Measurements from ENCODE around the gene DCAF8. TPM values are rescaled to one million over a fixed set of nuclear protein-coding genes. Genes with fewer than 3 reads are reported as not detected.

DCAF8 gene
- total RNA-seq, 1 experiment from 2014 or later, result 98.1 TPM

DNA sequence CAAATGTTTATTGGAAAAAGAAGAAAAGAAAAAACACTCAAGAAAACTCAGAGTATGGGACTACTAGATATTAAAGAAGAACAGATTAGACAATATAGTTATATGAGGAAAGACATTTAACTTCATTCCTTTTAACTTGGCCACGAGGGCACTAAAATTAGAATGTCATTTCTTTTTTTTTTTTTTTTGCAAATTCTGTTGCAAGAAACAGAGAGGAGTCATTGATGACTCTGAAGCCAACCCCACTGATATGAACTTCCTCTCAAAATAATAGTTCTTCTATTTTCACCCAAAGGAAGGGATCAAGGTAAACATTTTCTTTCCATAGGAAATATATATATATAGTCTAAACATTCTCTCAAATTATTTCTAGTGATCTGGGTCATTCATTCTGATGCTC lies 47.2 kb upstream of the DCAF8 start (continued):
- TF ChIP-seq ELF1 (IDR thresholded peaks at IDR 0.05; ENCODE audit: borderline replicate concordance, low read depth), result no peak
- TF ChIP-seq CBX3 (IDR thresholded peaks at IDR 0.05; ENCODE audit: low read depth), result no peak

DNA sequence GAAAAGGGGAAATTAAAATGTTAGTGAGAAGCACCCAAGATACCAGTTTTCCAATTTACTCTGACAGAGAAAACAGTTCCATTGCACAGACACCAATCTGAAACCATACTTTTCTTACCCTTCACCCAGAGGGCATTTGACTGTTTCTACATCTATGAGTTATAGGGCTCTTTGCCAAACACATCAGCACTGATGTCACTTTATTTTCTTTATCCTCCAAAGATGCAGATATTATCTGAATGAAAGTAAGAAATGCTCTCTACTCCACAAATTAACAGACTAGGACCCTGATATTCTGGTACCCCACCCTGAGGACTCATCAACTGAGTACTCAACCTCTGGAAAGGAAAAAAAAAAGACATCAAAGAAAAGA lies 46.8 kb upstream of the DCAF8 start:
- DNase-seq (ENCODE audit: low read depth, low spot score) (no peak), ATAC-seq (no peak)
- H3K9me3 ChIP-seq (ENCODE audit: control insufficient read depth in 1 of 2, insufficient read depth in 1 of 2, low read depth in 1 of 2, low read length in 2 of 2), result no peaks in the 10 kb centered on the region
- intact Hi-C loops (cut with micrococcal nuclease), result no loop called here
- no peak overlapping the region for H2AFZ ChIP-seq (ENCODE audit: low read depth, low read length, poor library complexity, severe bottlenecking)
- peaks cover 45 to 77% of the 10 kb centered on the region in 2 experiments for H3K36me3 ChIP-seq (ENCODE audit: control insufficient read depth in 1 of 2, insufficient read depth in 2 of 2, low read length in 2 of 2)
- POLR2A ChIA-PET, result no interaction called here
- H4K20me1 ChIP-seq (ENCODE audit: insufficient read depth), result no peaks in the 10 kb centered on the region
- CTCF ChIA-PET, result no interaction called here
- TF ChIP-seq ELF1 (IDR thresholded peaks at IDR 0.05; ENCODE audit: borderline replicate concordance, low read depth) (no peak), SIN3A (IDR thresholded peaks at IDR 0.05; ENCODE audit: low read depth) (no peak), RAD21 (IDR thresholded peaks at IDR 0.05; ENCODE audit: low read depth) (no peak)
- H3K9me2 ChIP-seq (ENCODE audit: insufficient read depth), result no peaks in the 10 kb centered on the region
- H3K4me1 ChIP-seq (ENCODE audit: control insufficient read depth in 1 of 2, insufficient read depth in 2 of 2, low read length in 2 of 2), result no peaks in the 10 kb centered on the region
- H3K4me3 ChIP-seq (replicated peaks in 1 of 2; ENCODE audit: low read depth in 1 of 2, low read length in 2 of 2), result no peak overlapping the region
- no peak overlapping the region for H3K9ac ChIP-seq (ENCODE audit: low read length)
- H3K27ac ChIP-seq (ENCODE audit: low read depth, low read length), result no peak overlapping the region
- no TSS peak for BruUV-seq (replicated peaks)
- RAD21 ChIA-PET (ENCODE audit: low non-redundant PET in 1 of 2, low total read pairs in 2 of 2, uncharacterized antibody in 2 of 2, unreplicated experiment in 2 of 2), result no interaction called here
- peaks cover 3% of the 10 kb centered on the region; the same call in 1 of the 2 replicates for H3K79me2 ChIP-seq (ENCODE audit: insufficient read depth, low read length)
- H3K4me2 ChIP-seq (ENCODE audit: low read length), result no peak overlapping the region
- H3K27me3 ChIP-seq (ENCODE audit: insufficient read depth, low read length), result no peaks in the 10 kb centered on the region

DNA sequence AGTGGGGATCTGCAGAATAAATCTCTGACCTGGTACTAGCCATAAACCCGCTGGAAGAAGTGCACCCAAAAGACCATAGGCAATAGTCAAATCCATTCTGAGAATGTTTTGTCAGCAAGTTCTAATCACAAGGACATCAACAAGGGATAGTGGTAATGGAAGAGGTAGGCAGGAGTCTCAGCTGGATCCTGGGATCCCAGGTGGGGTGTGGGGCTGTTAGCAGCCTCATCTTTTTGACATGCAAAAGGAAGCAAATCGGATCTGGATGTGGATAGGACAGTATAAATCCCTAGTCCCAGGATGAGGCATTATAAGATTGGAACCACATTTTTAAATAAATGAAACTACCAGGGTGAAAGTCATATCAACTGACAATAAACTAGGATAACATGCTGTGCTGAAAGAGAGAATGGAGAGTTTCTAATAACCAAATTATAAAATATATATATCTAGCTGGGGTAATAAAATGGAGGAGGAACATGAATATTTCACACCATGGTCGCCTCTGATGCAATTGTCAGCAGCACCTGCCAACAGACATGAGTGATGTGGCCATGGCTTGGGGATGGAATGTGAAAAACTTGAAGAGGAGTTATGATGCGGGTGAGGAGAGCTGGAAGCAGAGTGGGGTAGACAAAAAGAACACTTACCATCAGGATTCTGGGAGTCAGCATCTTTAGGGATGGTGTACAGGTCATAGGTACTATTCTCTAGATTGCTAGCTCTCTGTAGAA lies 46.3 kb upstream of the DCAF8 start:
- H3K4me3 ChIP-seq (replicated peaks in 1 of 2; ENCODE audit: low read depth in 1 of 2, low read length in 2 of 2), result no peak overlapping the region
- H3K9ac ChIP-seq (ENCODE audit: low read length), result no peak overlapping the region
- POLR2A ChIA-PET, result no interaction called here
- no peaks in the 10 kb centered on the region for H3K27me3 ChIP-seq (ENCODE audit: insufficient read depth, low read length)
- no peak overlapping the region for H2AFZ ChIP-seq (ENCODE audit: low read depth, low read length, poor library complexity, severe bottlenecking)
- H3K9me3 ChIP-seq (ENCODE audit: control insufficient read depth in 1 of 2, insufficient read depth in 1 of 2, low read depth in 1 of 2, low read length in 2 of 2), result no peaks in the 10 kb centered on the region
- H3K9me2 ChIP-seq (ENCODE audit: insufficient read depth), result no peaks in the 10 kb centered on the region
- intact Hi-C loops (cut with micrococcal nuclease), result no loop called here
- RAD21 ChIA-PET (ENCODE audit: low non-redundant PET in 1 of 2, low total read pairs in 2 of 2, uncharacterized antibody in 2 of 2, unreplicated experiment in 2 of 2), result no interaction called here
- CTCF ChIA-PET, result interaction anchor here (1.2 kb wide), 1 partner anchor 17 kb away, joined by 4 read pairs; no protein-coding TSS in a partner anchor
- TF ChIP-seq RAD21 (IDR thresholded peaks at IDR 0.05; ENCODE audit: low read depth) (no peak), POLR2A (IDR thresholded peaks at IDR 0.05; ENCODE audit: borderline replicate concordance, extremely low read depth, insufficient read depth, insufficient read length) (no peak), ZNF274 (IDR thresholded peaks at IDR 0.05; ENCODE audit: low read depth, low read length) (no peak), CEBPB (IDR thresholded peaks at IDR 0.05; ENCODE audit: low read depth) (no peak), JUND (IDR thresholded peaks at IDR 0.05) (no peak), SRF (IDR thresholded peaks at IDR 0.05; ENCODE audit: low read depth) (no peak)
- TF ChIP-seq, protein P1, sequence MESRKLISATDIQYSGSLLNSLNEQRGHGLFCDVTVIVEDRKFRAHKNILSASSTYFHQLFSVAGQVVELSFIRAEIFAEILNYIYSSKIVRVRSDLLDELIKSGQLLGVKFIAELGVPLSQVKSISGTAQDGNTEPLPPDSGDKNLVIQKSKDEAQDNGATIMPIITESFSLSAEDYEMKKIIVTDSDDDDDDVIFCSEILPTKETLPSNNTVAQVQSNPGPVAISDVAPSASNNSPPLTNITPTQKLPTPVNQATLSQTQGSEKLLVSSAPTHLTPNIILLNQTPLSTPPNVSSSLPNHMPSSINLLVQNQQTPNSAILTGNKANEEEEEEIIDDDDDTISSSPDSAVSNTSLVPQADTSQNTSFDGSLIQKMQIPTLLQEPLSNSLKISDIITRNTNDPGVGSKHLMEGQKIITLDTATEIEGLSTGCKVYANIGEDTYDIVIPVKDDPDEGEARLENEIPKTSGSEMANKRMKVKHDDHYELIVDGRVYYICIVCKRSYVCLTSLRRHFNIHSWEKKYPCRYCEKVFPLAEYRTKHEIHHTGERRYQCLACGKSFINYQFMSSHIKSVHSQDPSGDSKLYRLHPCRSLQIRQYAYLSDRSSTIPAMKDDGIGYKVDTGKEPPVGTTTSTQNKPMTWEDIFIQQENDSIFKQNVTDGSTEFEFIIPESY (IDR thresholded peaks at IDR 0.05; ENCODE audit: extremely low read depth, insufficient replicate concordance, low read length), result no peak
- TF ChIP-seq, protein P2, sequence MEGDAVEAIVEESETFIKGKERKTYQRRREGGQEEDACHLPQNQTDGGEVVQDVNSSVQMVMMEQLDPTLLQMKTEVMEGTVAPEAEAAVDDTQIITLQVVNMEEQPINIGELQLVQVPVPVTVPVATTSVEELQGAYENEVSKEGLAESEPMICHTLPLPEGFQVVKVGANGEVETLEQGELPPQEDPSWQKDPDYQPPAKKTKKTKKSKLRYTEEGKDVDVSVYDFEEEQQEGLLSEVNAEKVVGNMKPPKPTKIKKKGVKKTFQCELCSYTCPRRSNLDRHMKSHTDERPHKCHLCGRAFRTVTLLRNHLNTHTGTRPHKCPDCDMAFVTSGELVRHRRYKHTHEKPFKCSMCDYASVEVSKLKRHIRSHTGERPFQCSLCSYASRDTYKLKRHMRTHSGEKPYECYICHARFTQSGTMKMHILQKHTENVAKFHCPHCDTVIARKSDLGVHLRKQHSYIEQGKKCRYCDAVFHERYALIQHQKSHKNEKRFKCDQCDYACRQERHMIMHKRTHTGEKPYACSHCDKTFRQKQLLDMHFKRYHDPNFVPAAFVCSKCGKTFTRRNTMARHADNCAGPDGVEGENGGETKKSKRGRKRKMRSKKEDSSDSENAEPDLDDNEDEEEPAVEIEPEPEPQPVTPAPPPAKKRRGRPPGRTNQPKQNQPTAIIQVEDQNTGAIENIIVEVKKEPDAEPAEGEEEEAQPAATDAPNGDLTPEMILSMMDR (IDR thresholded peaks at IDR 0.05 in 2 of 3, conservative IDR thresholded peaks at IDR 0.05 in 1 of 3; ENCODE audit: borderline replicate concordance in 1 of 3, insufficient read depth in 1 of 3, low read depth in 2 of 3, low read length in 2 of 3), result no peak
- TF ChIP-seq, protein P3, sequence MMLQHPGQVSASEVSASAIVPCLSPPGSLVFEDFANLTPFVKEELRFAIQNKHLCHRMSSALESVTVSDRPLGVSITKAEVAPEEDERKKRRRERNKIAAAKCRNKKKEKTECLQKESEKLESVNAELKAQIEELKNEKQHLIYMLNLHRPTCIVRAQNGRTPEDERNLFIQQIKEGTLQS (IDR thresholded peaks at IDR 0.05), result no peak
- no peak overlapping the region for H3K4me2 ChIP-seq (ENCODE audit: low read length)
- H3K79me2 ChIP-seq (ENCODE audit: insufficient read depth, low read length), result peaks cover 3% of the 10 kb centered on the region; the same call in 1 of the 2 replicates
- no TSS peak for BruUV-seq (replicated peaks)
- DNase-seq (ENCODE audit: low read depth, low spot score) (no peak), ATAC-seq (no peak)
- no peak overlapping the region for H3K27ac ChIP-seq (ENCODE audit: low read depth, low read length)
- H4K20me1 ChIP-seq (ENCODE audit: insufficient read depth), result no peaks in the 10 kb centered on the region
- H3K4me1 ChIP-seq (ENCODE audit: control insufficient read depth in 1 of 2, insufficient read depth in 2 of 2, low read length in 2 of 2), result no peaks in the 10 kb centered on the region
- H3K36me3 ChIP-seq (ENCODE audit: control insufficient read depth in 1 of 2, insufficient read depth in 2 of 2, low read length in 2 of 2), result peaks cover 45 to 75% of the 10 kb centered on the region in 2 experiments
